Measurements from ENCODE around the gene BICD1. TPM values are rescaled to one million over a fixed set of nuclear protein-coding genes. Genes with fewer than 3 reads are reported as not detected.

Gene BICD1
- total and polyA plus RNA-seq, 2 donors (not counting 3 experiments of a cell fraction or from before 2014, with no cell fraction given) = 12.2 to 51.0 TPM

GRCh38 chr12:32105986-32106516 is 596 bp upstream of the BICD1 start:
- peak overlapping the region; percentile 77 for H3K4me2 ChIP-seq (ENCODE audit: insufficient read depth, low read length)
- DNase-seq (ENCODE audit: low read depth, low spot score) (peak; percentile 19), FAIRE-seq (no peak)
- H3K36me3 ChIP-seq (ENCODE audit: control insufficient read depth in 2 of 2, extremely low read depth in 1 of 2, insufficient read depth in 2 of 2, low read length in 2 of 2) = no peaks in the 10 kb centered on the region
- H3K9ac ChIP-seq (replicated peaks; ENCODE audit: extremely low read depth, insufficient read depth, low read length) = peak overlapping the region; percentile 77
- ChIA-PET POLR2A (interaction anchor here (1.9 kb wide), 1 partner anchor 10 kb away, joined by 9 read pairs; no protein-coding TSS in a partner anchor), CTCF (interaction anchor here (0.6 to 3.0 kb wide), 18 partner anchors 9 to 453 kb away, joined by 3 to 21 read pairs (median 4); no protein-coding TSS in a partner anchor)
- dilution Hi-C loops (cut with MboI; ENCODE audit: extremely low pct_ligation_motif_present, low sequenced_read_pairs) = no loop called here
- H3K27ac ChIP-seq (ENCODE audit: insufficient read depth, low read depth, low read length) = peak overlapping the region; percentile 42
- H3K4me3 ChIP-seq (replicated peaks in 1 of 3; ENCODE audit: insufficient read depth in 1 of 3, low read depth in 1 of 3, low read length in 3 of 3) = peak overlapping the region; percentile 15 to 58 (median 57)
- H3K4me1 ChIP-seq (ENCODE audit: control insufficient read depth, extremely low read depth, insufficient read depth, low read length) = peaks cover 14% of the 10 kb centered on the region
- BruUV-seq (replicated peaks) = TSS peak; percentile 46
- TF ChIP-seq POLR2A (IDR thresholded peaks at IDR 0.05; ENCODE audit: low read depth, low read length) = no peak
- no peak for TF ChIP-seq MYC (IDR thresholded peaks at IDR 0.05; ENCODE audit: low read depth, low read length)
- no peak for TF ChIP-seq EZH2 (IDR thresholded peaks at IDR 0.05; ENCODE audit: borderline replicate concordance, low read depth, low read length, severe bottlenecking)
- no peak for TF ChIP-seq GATA2 (IDR thresholded peaks at IDR 0.05; ENCODE audit: insufficient read depth, insufficient read length, low read depth, low read length)
- no peak for TF ChIP-seq FOS (IDR thresholded peaks at IDR 0.05; ENCODE audit: borderline replicate concordance, insufficient read depth, low read length)
- TF ChIP-seq JUN (IDR thresholded peaks at IDR 0.05; ENCODE audit: borderline replicate concordance, insufficient read depth, insufficient read length, low read depth) = no peak
- TF ChIP-seq CTCF (IDR thresholded peaks at IDR 0.05; ENCODE audit: extremely low read depth in 1 of 2, insufficient read depth in 1 of 2, low read depth in 1 of 2, low read length in 2 of 2) = no peak
- no peak for TF ChIP-seq POLR2AphosphoS5 (IDR thresholded peaks at IDR 0.05; ENCODE audit: insufficient read depth, low read depth, low read length)
- TF ChIP-seq, protein P1, sequence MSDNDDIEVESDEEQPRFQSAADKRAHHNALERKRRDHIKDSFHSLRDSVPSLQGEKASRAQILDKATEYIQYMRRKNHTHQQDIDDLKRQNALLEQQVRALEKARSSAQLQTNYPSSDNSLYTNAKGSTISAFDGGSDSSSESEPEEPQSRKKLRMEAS (IDR thresholded peaks at IDR 0.05; ENCODE audit: insufficient read depth, insufficient read length) = no peak
- H3K79me2 ChIP-seq (ENCODE audit: control insufficient read depth, insufficient read depth, low read length) = peaks cover 29% of the 10 kb centered on the region
- H2AFZ ChIP-seq (ENCODE audit: low read depth, low read length) = peak overlapping the region; percentile 91
- no peaks in the 10 kb centered on the region for H3K9me1 ChIP-seq (replicated peaks; ENCODE audit: control insufficient read depth, extremely low read depth, insufficient read depth, low read length)
- H3K27me3 ChIP-seq (ENCODE audit: control insufficient read depth in 2 of 2, insufficient read depth in 2 of 2, low read length in 2 of 2) = no peaks in the 10 kb centered on the region
- no peaks in the 10 kb centered on the region for H3K9me3 ChIP-seq (replicated peaks; ENCODE audit: control insufficient read depth, insufficient read depth, low read length)
- H4K20me1 ChIP-seq (replicated peaks; ENCODE audit: control insufficient read depth, extremely low read depth, insufficient read depth, low read length) = no peaks in the 10 kb centered on the region
- intact Hi-C loops (cut with micrococcal nuclease) = loop anchor here (2.0 to 10.0 kb wide), 9 partner anchors 37 to 781 kb away; partner anchors contain the start of genes AMN1, ETFBKMT, RESF1 and SINHCAF
